Measurements from ENCODE around the gene MRPL23.

DNA sequence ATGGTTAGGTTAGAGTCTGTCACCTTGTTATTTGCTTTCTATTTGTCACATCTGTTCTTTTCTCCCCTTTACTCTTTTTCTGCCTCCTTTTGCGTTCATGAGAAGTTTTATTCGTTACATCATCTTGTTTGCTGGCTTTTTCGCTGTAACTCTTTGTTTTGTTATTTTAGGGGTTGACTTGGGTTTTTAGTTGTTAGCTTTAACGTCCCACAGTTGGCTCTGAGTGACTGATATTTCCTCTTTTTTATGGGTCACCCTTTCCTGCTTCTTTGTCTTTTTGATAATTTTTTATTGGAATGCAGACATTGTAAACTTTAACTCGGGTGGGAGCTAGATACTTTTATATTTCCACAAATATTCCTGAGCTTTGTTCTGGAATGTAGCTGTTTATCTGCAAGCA lies 41.0 kb upstream of the MRPL23 start:
- TF ChIP-seq CTCF (IDR thresholded peaks at IDR 0.05; ENCODE audit: control extremely low read depth in 1 of 3, insufficient read depth in 1 of 3, low read depth in 1 of 3, low read length in 3 of 3), result no peak
- no peak for TF ChIP-seq EP300 (IDR thresholded peaks at IDR 0.05; ENCODE audit: borderline replicate concordance in 1 of 2, low read depth in 2 of 2, low read length in 2 of 2)

Data from H1 (cell line).